ENCODE data around the gene BTBD16. TPM values are rescaled to one million over a fixed set of nuclear protein-coding genes. Genes with fewer than 3 reads are reported as not detected.

The BTBD16 gene
- not detected in 2 replicates for total RNA-seq

GRCh38 chr10:122271076-122271475 is at the start of gene BTBD16:
TSS of gene BTBD16 (plus strand) at chr10:122271296. CDS start at chr10:122275082, 3,786 bp downstream.

GRCh38 chr10:122374237-122374858 is 103.3 kb downstream of the BTBD16 start, which contains the start of gene PLEKHA1:
TSS of gene PLEKHA1 (plus strand) at chr10:122374708. CDS start at chr10:122393201, 18,493 bp downstream.

Small RNA genes lying within 50 kb of the gene (small RNA-seq; reads per million reads assigned to genes)
- not detected for gene RNU6-728P

Other genes starting within 250 kb of the BTBD16 start
- 12.1 and 19.0 TPM in 2 replicates for gene PLEKHA1, start 103.4 kb downstream of the BTBD16 start, total RNA-seq
- gene ARMS2, start 183.4 kb downstream of the BTBD16 start, total RNA-seq, result not detected in 2 replicates
- 168 and 310 TPM in 2 replicates for gene HTRA1, start 190.3 kb downstream of the BTBD16 start, total RNA-seq